T-helper 1 cell treated with Interleukin-12 subunit alpha and Interleukin-12 subunit beta and Interleukin-4 antibody, amounts not matched to agents 30 μg/mL and 1 μg/mL, for 36 hours (primary cell): ENCODE measurements around the gene ZP3.
"Not testable (repeated sequence)": the region's sequence is repeated elsewhere in the genome, so short reads cannot be mapped to it uniquely, and the experiment has no call there.

Experiments
- H3K27ac Mint-ChIP-seq: one replicate; pipeline ENCODE4 v1.8.0; 2021; ENCODE audit warnings: mild to moderate bottlenecking, mixed read lengths
- H3K27me3 Mint-ChIP-seq: one replicate; pipeline ENCODE4 v1.8.0; 2021; ENCODE audit warnings: low read depth, mixed read lengths
- H3K36me3 Mint-ChIP-seq: one replicate; pipeline ENCODE4 v1.8.0; 2021; ENCODE audit warnings: low read depth, mixed read lengths
- H3K4me1 Mint-ChIP-seq: one replicate; pipeline ENCODE4 v1.8.0; 2021; ENCODE audit warnings: low read depth, mixed read lengths
- H3K4me3 Mint-ChIP-seq: one replicate; pipeline ENCODE4 v1.8.0; 2021; ENCODE audit warnings: mild to moderate bottlenecking, moderate library complexity, mixed read lengths
- H3K9me3 Mint-ChIP-seq: one replicate; pipeline ENCODE4 v1.8.0; 2021; ENCODE audit warnings: mixed read lengths

The ZP3 gene

DNA sequence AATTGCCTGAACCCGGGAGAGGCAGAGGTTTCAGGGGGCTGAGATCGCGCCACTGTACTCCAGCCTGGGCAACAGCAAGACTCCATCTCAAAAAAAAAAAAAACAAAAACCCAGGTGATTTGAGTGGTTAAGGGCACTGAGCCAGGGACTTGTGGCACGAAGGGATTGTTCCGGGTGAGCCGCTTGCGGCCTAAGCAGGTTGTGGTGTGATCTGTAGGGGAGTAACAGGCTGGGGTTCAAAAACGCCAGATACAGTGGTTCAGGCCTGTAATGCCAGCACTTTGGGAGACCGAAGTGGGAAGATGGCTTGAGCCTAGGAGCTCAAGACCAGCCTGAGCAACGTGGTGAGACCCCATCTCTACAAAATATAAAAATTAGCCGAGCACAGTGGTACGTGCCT, 19.1 kb downstream of the ZP3 start:
- H3K4me1 Mint-ChIP-seq, H3K27me3 Mint-ChIP-seq, H3K36me3 Mint-ChIP-seq, H3K9me3 Mint-ChIP-seq, H3K4me3 Mint-ChIP-seq: not testable (repeated sequence)
- H3K27ac Mint-ChIP-seq, result peak overlapping the region; percentile 63

DNA sequence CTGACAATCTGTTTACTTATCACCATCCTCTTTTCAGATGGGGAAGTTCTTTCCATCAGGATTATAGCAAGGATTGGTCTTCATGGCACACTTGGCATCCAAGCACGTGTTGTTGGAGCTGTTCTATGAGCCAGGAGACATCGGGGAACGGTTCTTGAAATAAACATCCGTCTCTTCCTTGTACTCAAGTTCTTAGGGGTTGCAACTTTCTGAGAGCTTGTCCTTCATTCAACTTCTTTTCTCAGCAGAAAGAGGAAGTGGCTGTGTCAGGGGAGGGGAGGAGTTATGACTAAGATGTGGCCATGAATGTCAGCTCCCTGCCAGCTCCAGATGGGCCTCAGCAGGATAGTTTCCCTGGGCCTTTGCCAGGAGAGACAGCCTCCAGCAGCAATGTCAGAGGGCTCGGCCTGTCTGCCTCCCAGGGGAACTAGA, 20.8 kb downstream of the ZP3 start:
- not testable (repeated sequence) for H3K36me3 Mint-ChIP-seq, H3K4me1 Mint-ChIP-seq, H3K4me3 Mint-ChIP-seq, H3K27me3 Mint-ChIP-seq, H3K9me3 Mint-ChIP-seq
- H3K27ac Mint-ChIP-seq, result peak overlapping the region; percentile 90

DNA sequence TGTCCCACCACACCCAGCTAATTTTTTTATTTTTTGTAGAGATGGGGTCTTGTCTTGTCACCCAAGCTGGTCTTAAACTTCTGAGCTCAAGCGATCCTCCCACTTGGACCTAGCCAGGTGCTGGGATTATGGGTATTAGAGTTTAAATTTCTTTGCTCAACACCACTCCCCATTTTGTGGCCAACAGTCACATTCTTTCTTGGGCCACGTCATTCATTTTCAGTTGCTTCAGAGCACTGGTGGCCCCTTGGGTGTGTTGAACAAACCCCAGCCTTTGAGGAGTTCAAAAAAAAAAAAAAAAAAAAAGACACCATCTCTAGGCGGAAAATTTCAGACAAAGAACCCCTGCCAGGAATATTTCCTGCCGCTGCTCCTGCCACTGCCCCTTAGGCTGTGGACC, 32.3 kb downstream of the ZP3 start:
- not testable (repeated sequence) for H3K9me3 Mint-ChIP-seq, H3K27ac Mint-ChIP-seq, H3K36me3 Mint-ChIP-seq, H3K4me1 Mint-ChIP-seq, H3K27me3 Mint-ChIP-seq, H3K4me3 Mint-ChIP-seq

DNA sequence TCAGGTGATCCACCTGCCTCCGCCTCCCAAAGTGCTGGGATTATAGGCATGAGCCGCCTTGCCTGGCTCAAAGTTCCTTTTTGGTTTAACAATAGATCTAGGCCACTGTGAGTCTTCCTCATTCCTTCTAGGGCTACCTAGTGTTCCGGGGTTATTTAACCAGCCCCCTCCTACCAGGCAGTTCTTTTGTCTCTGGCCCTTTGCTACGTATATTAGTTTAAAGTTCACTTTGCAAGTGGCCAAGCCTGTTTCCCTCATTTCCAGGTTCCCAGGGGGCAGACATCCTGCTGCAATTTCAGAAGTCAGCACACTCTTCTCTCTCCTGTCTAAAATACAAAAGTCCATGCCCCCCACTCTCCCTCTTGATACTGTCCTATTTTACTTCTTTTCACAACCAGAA, 33.8 kb downstream of the ZP3 start:
- H3K27ac Mint-ChIP-seq, H3K27me3 Mint-ChIP-seq, H3K4me1 Mint-ChIP-seq, H3K9me3 Mint-ChIP-seq, H3K36me3 Mint-ChIP-seq, H3K4me3 Mint-ChIP-seq: not testable (repeated sequence)

DNA sequence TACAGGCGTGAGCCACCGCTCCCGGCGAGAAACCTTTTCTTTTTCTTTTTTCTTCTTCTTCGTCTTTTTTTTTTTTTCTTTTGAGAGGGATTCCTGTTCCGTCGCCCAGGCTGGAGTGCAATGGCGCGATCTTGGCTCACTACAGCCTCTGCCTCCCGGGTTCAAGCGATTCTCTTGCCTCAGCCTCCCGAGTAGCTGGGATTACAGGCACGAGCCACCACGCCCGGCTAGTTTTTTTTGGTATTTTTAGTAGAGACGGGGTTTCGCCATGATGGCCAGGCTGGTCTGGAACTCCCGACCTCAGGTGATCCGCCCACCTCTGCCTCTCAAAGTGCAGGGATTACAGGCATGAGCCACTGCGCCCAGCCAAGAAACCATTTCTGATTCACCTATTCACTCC, 36.0 kb downstream of the ZP3 start:
- not testable (repeated sequence) for H3K4me1 Mint-ChIP-seq, H3K4me3 Mint-ChIP-seq, H3K9me3 Mint-ChIP-seq, H3K27ac Mint-ChIP-seq, H3K27me3 Mint-ChIP-seq, H3K36me3 Mint-ChIP-seq

DNA sequence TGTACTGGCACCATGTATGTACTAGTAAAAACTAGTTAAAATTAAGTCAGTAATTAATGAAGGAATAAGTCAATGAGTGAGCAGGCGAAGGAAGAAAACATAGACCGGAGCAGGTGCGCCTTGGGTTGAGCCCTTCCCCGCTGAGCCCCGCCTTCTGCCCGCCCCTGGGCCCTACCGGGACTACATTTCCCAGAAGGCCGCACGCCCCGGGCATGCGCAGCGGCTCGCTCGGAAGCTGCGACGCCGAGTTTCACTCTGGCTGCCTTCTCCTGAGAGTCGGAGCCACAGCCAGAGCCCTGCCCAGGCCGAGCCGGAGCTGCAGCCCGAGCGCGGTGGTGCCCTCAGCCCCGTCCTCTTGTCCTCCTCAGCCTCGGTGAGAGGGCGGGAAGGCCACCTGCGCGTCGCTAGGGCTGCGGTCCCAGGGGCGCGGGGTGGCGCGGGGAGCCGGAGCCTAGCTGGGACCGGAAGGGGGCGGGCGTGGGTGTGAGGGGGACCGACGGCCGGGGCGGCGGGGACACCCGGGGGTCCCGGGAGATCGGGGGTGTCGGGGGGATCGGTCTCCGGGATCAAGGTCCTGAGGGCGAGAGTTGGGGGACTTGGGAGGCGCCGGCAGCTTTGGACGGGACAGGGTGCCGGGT, 36.8 kb downstream of the ZP3 start, which contains the start of gene DTX2:
Gene DTX2, plus strand, starts transcription at position 246 of the 638 bp plus-strand sequence. CDS start 18,801 bp downstream, outside the sequence.
- Mint-ChIP-seq H3K27ac (peak within 1 kb of the TSS; percentile 41), H3K4me3 (peak within 1 kb of the TSS; percentile 65)
- not testable (repeated sequence) for H3K27me3 Mint-ChIP-seq, H3K9me3 Mint-ChIP-seq, H3K36me3 Mint-ChIP-seq, H3K4me1 Mint-ChIP-seq

DNA sequence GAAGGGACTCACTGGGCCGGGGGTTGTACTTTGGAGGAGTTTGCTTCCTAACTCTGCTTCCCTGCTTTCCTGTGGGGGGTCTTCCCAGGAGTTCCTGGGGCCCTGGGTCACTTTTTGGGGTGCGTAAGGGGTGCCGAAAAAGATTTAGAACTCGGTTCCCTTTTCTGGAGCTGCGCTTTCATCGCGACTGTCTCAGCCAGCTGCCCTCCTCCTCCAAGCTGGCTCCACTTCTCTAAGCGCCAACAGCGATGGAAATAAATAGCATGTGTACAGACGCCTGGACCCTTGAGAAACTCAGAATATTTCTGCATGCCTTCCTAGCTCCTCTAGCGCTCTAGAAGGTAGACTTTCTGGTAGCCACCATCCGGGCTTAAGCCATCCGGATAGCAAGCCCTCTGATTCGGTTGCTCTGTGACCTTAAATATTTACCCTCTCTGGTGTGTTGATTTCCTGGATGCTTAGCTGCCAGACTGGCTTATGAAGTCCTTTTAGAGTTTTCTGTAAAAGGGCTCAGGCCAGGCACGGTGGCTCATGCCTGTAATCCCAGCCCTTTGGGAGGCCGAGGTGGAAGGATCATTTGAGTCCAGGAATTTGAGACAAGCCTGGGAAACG, 37.6 kb downstream of the ZP3 start:
- H3K9me3 Mint-ChIP-seq, H3K4me3 Mint-ChIP-seq, H3K4me1 Mint-ChIP-seq, H3K27me3 Mint-ChIP-seq, H3K36me3 Mint-ChIP-seq, H3K27ac Mint-ChIP-seq: not testable (repeated sequence)

DNA sequence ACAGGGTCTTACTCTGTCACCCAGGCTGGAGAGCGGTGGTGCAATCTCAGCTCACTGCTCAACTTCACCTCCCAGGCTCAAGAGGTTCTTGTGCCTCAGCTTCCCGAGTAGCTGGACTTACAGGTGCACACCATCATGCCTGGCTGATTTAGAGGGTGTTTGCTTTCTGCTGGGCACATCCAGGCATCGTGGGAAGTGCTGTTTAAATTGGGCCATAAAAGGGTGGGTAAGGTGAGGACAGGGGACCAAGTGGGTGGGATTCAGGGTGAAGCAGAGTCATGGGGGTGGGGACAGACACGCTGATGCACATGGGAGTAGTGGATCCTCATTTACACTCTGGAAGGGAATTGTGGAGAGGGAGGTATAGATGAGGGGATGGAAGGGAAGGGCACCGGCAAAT, 40.2 kb downstream of the ZP3 start:
- not testable (repeated sequence) for H3K36me3 Mint-ChIP-seq, H3K4me1 Mint-ChIP-seq, H3K9me3 Mint-ChIP-seq, H3K27me3 Mint-ChIP-seq, H3K4me3 Mint-ChIP-seq, H3K27ac Mint-ChIP-seq

DNA sequence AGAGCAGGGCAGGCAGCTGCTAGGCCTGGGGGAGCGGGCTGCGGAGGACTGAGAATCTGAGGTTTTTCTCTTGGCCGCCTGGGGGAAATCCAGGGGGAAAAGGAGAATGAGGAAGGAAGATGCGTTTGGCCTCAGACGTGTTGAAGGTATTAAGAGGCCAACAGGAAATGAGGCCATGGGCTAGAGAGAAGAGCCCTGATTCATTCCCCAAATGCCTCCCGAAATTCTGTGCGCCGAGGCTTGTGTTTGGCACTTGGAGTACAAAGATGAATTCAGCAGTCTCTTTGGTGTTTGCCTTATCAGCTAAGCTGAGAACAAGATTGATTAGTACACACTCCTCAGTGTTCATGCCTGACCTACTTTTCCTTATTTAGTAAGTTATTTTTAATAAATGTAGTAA, 41.2 kb downstream of the ZP3 start:
- not testable (repeated sequence) for H3K9me3 Mint-ChIP-seq, H3K4me1 Mint-ChIP-seq, H3K36me3 Mint-ChIP-seq, H3K27ac Mint-ChIP-seq, H3K4me3 Mint-ChIP-seq, H3K27me3 Mint-ChIP-seq

DNA sequence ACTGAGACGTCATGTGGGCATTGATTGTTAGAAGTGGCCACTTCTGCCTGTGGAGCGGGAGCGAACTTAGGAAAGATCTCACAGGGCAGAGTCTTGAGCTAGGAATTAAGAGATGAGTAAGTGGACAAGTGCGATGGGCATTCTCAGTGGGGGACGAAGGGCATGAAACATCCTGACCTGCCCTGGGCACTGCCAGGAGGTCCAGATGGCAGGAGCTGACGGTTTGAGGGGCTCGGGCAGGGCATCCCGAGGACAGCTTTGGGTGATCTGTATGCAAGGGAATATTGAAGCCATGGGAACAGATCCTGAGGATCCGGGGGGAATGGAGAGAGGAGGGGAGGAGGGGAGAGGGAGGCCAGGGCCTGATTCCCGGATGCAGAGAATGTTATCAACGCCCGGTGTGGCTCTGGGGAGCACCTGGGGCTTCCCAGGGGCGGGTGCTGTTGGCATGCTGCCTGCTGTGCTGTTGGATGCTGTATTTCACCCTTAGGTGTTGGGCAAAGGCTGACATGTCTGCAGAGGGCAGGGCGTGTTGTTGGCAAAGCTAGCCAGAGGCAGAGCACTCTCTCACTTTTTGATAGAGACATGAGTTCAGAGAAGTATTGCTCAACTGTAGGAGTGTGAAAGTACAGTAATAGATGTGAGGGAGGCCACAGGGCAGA, 43.1 kb downstream of the ZP3 start:
- H3K4me1 Mint-ChIP-seq, H3K9me3 Mint-ChIP-seq, H3K27me3 Mint-ChIP-seq, H3K27ac Mint-ChIP-seq, H3K4me3 Mint-ChIP-seq, H3K36me3 Mint-ChIP-seq: not testable (repeated sequence)

DNA sequence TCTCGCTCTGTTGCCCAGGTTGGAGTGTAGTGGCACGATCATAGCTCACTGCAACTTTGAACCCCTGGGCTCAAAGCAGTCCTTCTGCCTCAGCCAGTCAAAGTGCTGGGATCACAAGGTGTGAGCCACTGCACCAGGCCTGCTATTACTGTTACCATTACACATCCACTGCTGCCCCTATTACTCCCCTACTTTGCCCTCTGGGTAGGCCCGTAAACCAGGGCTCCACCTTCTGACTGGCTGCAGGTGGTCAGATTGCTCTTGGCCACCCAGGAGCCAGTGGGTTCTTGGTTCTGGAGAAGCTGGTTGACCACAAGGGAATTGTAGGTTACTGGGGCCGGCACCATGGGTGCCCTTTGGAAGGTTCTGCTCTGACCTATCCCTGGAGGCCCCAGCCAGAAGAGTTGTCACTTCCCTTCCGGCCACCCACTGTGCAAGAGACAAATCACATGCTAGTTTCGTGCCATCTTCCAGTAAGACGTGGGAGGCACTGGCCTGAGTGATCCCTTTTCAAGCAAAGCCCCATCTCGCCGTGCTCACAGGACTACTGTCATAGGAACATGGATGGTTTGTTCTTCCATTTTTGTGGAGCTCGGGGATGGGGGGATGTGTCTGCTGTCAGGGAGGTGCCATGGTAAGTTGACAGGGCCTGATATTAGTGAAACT, 46.9 kb downstream of the ZP3 start:
- not testable (repeated sequence) for H3K36me3 Mint-ChIP-seq, H3K4me3 Mint-ChIP-seq, H3K4me1 Mint-ChIP-seq, H3K27me3 Mint-ChIP-seq, H3K27ac Mint-ChIP-seq, H3K9me3 Mint-ChIP-seq

DNA sequence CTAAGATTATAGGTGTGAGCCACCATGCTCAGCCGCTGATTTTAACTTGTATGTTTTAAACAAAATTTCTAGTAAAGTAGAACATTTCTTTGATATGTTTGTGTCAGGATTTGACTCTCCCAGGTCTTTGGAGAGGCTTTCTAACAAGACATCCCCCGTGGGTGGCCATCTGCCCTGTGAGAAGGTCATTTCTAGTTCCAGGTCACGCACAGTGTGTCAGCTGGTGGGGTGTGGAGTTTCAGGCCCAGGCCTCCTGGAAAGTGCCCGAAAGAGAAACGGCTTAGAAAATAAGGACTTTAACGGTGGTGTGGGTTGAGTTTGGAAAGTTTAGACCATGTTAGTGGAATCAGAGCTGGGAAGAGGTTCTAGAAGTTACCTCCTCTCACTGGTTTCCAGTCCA, 48.3 kb downstream of the ZP3 start:
- H3K4me1 Mint-ChIP-seq, H3K27me3 Mint-ChIP-seq, H3K4me3 Mint-ChIP-seq, H3K9me3 Mint-ChIP-seq, H3K27ac Mint-ChIP-seq, H3K36me3 Mint-ChIP-seq: not testable (repeated sequence)

DNA sequence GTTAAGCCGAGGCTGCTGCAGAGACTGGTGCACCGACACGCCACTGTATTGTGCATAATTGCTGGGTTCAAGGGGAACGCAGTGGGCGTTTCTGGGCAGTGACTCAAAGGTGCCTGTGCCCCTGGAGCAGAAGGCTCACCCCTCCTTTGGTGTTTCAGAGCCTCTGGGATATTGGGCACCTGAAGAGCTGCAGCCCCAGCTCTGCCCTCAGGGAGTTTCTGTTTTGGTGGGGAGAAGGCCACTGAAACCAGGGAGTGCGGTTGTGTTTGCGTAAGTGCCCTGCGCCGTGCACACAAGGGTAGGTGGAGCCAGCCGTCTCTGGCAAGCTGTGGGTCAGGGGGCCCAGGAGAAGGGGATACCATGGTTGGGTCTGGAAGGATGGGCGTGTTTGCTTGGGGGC, 51.5 kb downstream of the ZP3 start:
- H3K36me3 Mint-ChIP-seq, H3K4me1 Mint-ChIP-seq, H3K27ac Mint-ChIP-seq, H3K4me3 Mint-ChIP-seq, H3K27me3 Mint-ChIP-seq, H3K9me3 Mint-ChIP-seq: not testable (repeated sequence)

DNA sequence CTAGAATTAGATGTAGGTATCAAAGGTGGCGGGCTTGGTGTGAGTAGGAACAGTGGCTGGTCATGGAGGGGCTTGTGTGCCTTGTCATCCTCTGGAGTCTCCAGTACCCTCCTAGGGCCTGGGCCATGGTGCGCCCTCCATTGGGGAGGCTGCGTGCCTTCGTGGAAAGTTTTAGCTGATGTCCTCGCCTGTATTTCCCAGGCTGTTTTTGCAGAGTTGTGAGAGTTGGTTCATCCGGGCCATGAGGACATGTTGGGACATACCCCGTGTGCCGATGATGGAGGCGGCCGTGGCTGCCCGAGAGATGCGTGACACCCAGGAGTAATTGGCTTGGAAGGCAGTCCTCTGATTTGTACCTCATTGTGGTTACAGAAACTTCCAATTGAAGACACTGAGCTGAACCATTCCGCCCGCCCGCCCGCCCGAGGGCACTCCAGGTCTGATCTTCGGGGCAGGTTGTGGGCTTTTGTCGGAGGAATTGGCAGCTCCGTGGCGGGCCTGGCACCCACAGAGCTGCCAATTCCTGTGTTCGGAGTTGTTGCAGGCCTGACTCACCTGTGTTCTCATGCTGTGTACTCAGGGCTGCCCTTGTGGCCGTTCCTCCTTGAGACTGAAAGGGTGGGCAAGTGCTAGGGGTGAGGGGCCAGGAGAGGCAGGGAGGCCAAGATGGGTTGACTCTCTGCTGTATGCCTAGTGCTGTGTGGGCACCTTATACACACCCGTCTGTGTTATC, 52.2 kb downstream of the ZP3 start:
- H3K9me3 Mint-ChIP-seq, H3K4me3 Mint-ChIP-seq, H3K27me3 Mint-ChIP-seq, H3K36me3 Mint-ChIP-seq, H3K27ac Mint-ChIP-seq, H3K4me1 Mint-ChIP-seq: not testable (repeated sequence)

DNA sequence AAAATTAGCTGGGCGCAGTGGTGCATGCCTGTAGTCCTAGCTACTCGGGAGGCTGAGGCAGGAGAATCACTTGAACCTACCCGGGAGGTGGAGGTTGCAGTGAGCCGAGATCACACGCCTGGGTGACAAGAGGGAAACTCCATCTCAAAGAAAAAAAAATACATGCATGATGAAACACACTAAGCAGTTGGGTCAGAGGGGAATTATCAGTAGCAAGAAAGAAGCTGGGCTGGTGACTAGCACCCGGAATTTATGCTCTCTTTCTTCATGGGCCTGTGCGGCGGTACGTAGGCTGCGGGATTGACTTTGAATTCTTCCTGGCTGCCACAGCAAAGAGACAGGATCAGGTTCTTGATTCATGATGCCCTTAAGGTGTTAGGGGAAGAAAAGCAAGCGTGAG, 54.9 kb downstream of the ZP3 start:
- not testable (repeated sequence) for H3K27ac Mint-ChIP-seq, H3K4me3 Mint-ChIP-seq, H3K4me1 Mint-ChIP-seq, H3K36me3 Mint-ChIP-seq, H3K27me3 Mint-ChIP-seq, H3K9me3 Mint-ChIP-seq
